ACC112 (cell line): Measurements from ENCODE around the gene SIK2.

Source experiments
- H2AFZ ChIP-seq: fragments of 200-600 bp; sonication (generic); one replicate; pipeline ENCODE4 v1.6.0; 2017; ENCODE audit warnings: antibody characterized with exemption, low read length; ENCODE audit not compliant: unreplicated experiment
- H3K27ac ChIP-seq: fragments of 200-600 bp; sonication (generic); 2 replicates; pipeline ENCODE4 v1.5.1; 2014; ENCODE audit warnings: low read depth, mild to moderate bottlenecking, antibody characterized with exemption, low read length, moderate library complexity
- H3K27me3 ChIP-seq: fragments of 200-600 bp; sonication (generic); 2 replicates; pipeline ENCODE4 v1.6.1; 2014; ENCODE audit warnings: mild to moderate bottlenecking, antibody characterized with exemption, low read length, moderate library complexity, mixed read lengths; ENCODE audit not compliant: insufficient read depth
- H3K36me3 ChIP-seq: fragments of 200-600 bp; sonication (generic); 2 replicates; pipeline ENCODE4 v1.6.1; 2016; ENCODE audit warnings: mild to moderate bottlenecking, antibody characterized with exemption, low read length, moderate library complexity, mixed read lengths; ENCODE audit not compliant: insufficient read depth
- H3K4me1 ChIP-seq: fragments of 200-600 bp; sonication (generic); one replicate; pipeline ENCODE4 v1.6.1; 2016; ENCODE audit warnings: low read length, mixed read lengths; ENCODE audit not compliant: insufficient read depth, unreplicated experiment, control insufficient read depth
- H3K4me3 ChIP-seq: fragments of 200-600 bp; sonication (generic); 2 replicates; pipeline ENCODE4 v1.5.1; 2014; ENCODE audit warnings: mild to moderate bottlenecking, low read depth, low read length
- H3K79me2 ChIP-seq: fragments of 200-600 bp; sonication (generic); one replicate; pipeline ENCODE4 v1.6.0; 2016; ENCODE audit warnings: low read length; ENCODE audit not compliant: control insufficient read depth, unreplicated experiment, insufficient read depth

The SIK2 gene

GRCh38 chr11:111749646-111750045 is 147.4 kb downstream of the SIK2 start:
- Histone ChIP-seq H3K4me1 (peaks cover 25% of the 10 kb centered on the region), H3K36me3 (peaks cover 32% of the 10 kb centered on the region), H3K27ac (no peak overlapping the region)

GRCh38 chr11:111756097-111756496 is 153.8 kb downstream of the SIK2 start:
- no peak overlapping the region for H3K27ac ChIP-seq
- no peaks in the 10 kb centered on the region for H3K27me3 ChIP-seq
- H3K4me3 ChIP-seq = no peak overlapping the region
- H3K4me1 ChIP-seq = no peaks in the 10 kb centered on the region
- peaks cover under 1% of the 10 kb centered on the region for H3K79me2 ChIP-seq
- peaks cover 44% of the 10 kb centered on the region for H3K36me3 ChIP-seq
- H2AFZ ChIP-seq = no peak overlapping the region

More at GRCh38 chr11:111749646-111750045, 147.4 kb downstream of the SIK2 start:
- Histone ChIP-seq H3K4me3 (no peak overlapping the region), H3K79me2 (no peaks in the 10 kb centered on the region), H3K27me3 (no peaks in the 10 kb centered on the region), H2AFZ (no peak overlapping the region)

GRCh38 chr11:111759376-111759775 is 157.1 kb downstream of the SIK2 start:
- H3K27me3 ChIP-seq = no peaks in the 10 kb centered on the region
- H3K4me1 ChIP-seq = peaks cover 4% of the 10 kb centered on the region
- H3K36me3 ChIP-seq = peaks cover 37% of the 10 kb centered on the region
- peaks cover 23% of the 10 kb centered on the region for H3K79me2 ChIP-seq
- no peak overlapping the region for H2AFZ ChIP-seq
- H3K27ac ChIP-seq = no peak overlapping the region
- H3K4me3 ChIP-seq = no peak overlapping the region

GRCh38 chr11:111759778-111760407 is 157.6 kb downstream of the SIK2 start:
- no peak overlapping the region for H2AFZ ChIP-seq
- H3K4me1 ChIP-seq = peaks cover 9% of the 10 kb centered on the region
- H3K4me3 ChIP-seq = no peak overlapping the region
- H3K27ac ChIP-seq = no peak overlapping the region
- peaks cover 32% of the 10 kb centered on the region for H3K36me3 ChIP-seq
- H3K79me2 ChIP-seq = peaks cover 29% of the 10 kb centered on the region
- H3K27me3 ChIP-seq = no peaks in the 10 kb centered on the region

GRCh38 chr11:111761036-111761435 is 158.8 kb downstream of the SIK2 start:
- H3K4me1 ChIP-seq = peaks cover 10% of the 10 kb centered on the region
- peaks cover 40% of the 10 kb centered on the region for H3K79me2 ChIP-seq

GRCh38 chr11:111762526-111762925 is 160.3 kb downstream of the SIK2 start:
- Histone ChIP-seq H3K79me2 (peaks cover 41% of the 10 kb centered on the region), H3K27ac (no peak overlapping the region), H2AFZ (no peak overlapping the region), H3K27me3 (no peaks in the 10 kb centered on the region), H3K4me3 (no peak overlapping the region), H3K36me3 (peaks cover 28% of the 10 kb centered on the region), H3K4me1 (peaks cover 14% of the 10 kb centered on the region)

More at GRCh38 chr11:111761036-111761435, 158.8 kb downstream of the SIK2 start:
- no peak overlapping the region for H3K4me3 ChIP-seq
- H3K27me3 ChIP-seq = no peaks in the 10 kb centered on the region
- peaks cover 31% of the 10 kb centered on the region for H3K36me3 ChIP-seq
- no peak overlapping the region for H3K27ac ChIP-seq
- H2AFZ ChIP-seq = no peak overlapping the region

- Histone ChIP-seq H3K4me3 (no peak overlapping the region), H3K27ac (no peak overlapping the region), H3K36me3 (peaks cover 28% of the 10 kb centered on the region), H3K79me2 (peaks cover 41% of the 10 kb centered on the region), H3K27me3 (no peaks in the 10 kb centered on the region), H2AFZ (no peak overlapping the region), H3K4me1 (peaks cover 14% of the 10 kb centered on the region)
Observed at GRCh38 chr11:111762981-111763643, 160.9 kb downstream of the SIK2 start.

- H3K27ac ChIP-seq = no peak overlapping the region
- no peak overlapping the region for H2AFZ ChIP-seq
- H3K4me3 ChIP-seq = peak overlapping the region; percentile 90
- H3K36me3 ChIP-seq = peaks cover 19% of the 10 kb centered on the region
- peaks cover 14% of the 10 kb centered on the region for H3K4me1 ChIP-seq
- H3K79me2 ChIP-seq = peaks cover 41% of the 10 kb centered on the region
- no peaks in the 10 kb centered on the region for H3K27me3 ChIP-seq
Observed at GRCh38 chr11:111764621-111765020, 162.4 kb downstream of the SIK2 start.

- peak overlapping the region; percentile 93 for H2AFZ ChIP-seq
- H3K27me3 ChIP-seq = no peaks in the 10 kb centered on the region
- peaks cover 14% of the 10 kb centered on the region for H3K4me1 ChIP-seq
- H3K79me2 ChIP-seq = peaks cover 41% of the 10 kb centered on the region
- peak overlapping the region; percentile 75; the same call in 1 of the 2 replicates for H3K27ac ChIP-seq
- peaks cover 14% of the 10 kb centered on the region; the same call in 1 of the 2 replicates for H3K36me3 ChIP-seq
- H3K4me3 ChIP-seq = peak overlapping the region; percentile 90
Observed at GRCh38 chr11:111765320-111765983, 163.2 kb downstream of the SIK2 start.

GRCh38 chr11:111765984-111766833 is 164.0 kb downstream of the SIK2 start, which contains the start of gene PPP2R1B:
TSS of gene PPP2R1B (minus strand) at chr11:111766389. CDS start at chr11:111766361, 28 bp downstream.
- peaks cover 14% of the 10 kb centered on the region for H3K4me1 ChIP-seq
- H3K79me2 ChIP-seq = peaks cover 39% of the 10 kb centered on the region
- H2AFZ ChIP-seq = peak within 1 kb of the TSS; percentile 94
- peaks cover 7% of the 10 kb centered on the region; the same call in 1 of the 2 replicates for H3K36me3 ChIP-seq
- peak within 1 kb of the TSS; percentile 90 for H3K4me3 ChIP-seq
- H3K27me3 ChIP-seq = no peaks in the 10 kb centered on the region
- H3K27ac ChIP-seq = peak within 1 kb of the TSS; percentile 75
